IMR-90 (cell line): ENCODE results near the gene IQCC. TPM values are rescaled to one million over a fixed set of nuclear protein-coding genes. Genes with fewer than 3 reads are reported as not detected.
A peak's percentile ranks its signal among the peaks of the same experiment; 100 is the strongest.

Experiments used
- ATAC-seq: fragments of 200-7000 bp; cut with Tn5 transposase; 2 replicates; pipeline ENCODE4 v1.9.1; 2020; ENCODE audit warnings: low read depth, mild to moderate bottlenecking, moderate library complexity
- BruUV-seq: library from RNA; stranded (reverse); fragments of 400-500 nt; replicated peaks from 2 replicates; lab custom pipeline; 2021; lab: Mats Ljungman, UMichigan
- CTCF ChIA-PET: fragments of 300-600 bp; formaldehyde crosslinking; extraction: SDS; loops from one replicate; lab custom pipeline; 2021; ENCODE audit warnings: antibody characterized with exemption; lab: Yijun Ruan, JAX
- POLR2A ChIA-PET: fragments of 300-600 bp; sonication (Branson Sonifier 250); formaldehyde crosslinking; loops from one replicate; lab custom pipeline; 2022; ENCODE audit warnings: antibody characterized with exemption; ENCODE audit not compliant: unreplicated experiment; lab: Charles Lee
- DNase-seq: peaks from one replicate; pipeline ENCODE4 v3.0.0; 2013
- H2AFZ ChIP-seq: replicated peaks from 2 replicates; pipeline ENCODE3; 2013; ENCODE audit warnings: low read length, mild to moderate bottlenecking; ENCODE audit not compliant: poor library complexity
- H2AK5ac ChIP-seq: 2 replicates; pipeline ENCODE4 v1.6.1; 2013; ENCODE audit warnings: low read depth, low read length, inconsistent platforms
- H2AK9ac ChIP-seq: replicated peaks from 2 replicates; pipeline ENCODE3; 2013; ENCODE audit warnings: mild to moderate bottlenecking, low read depth, low read length, moderate library complexity; ENCODE audit not compliant: poor library complexity
- H2BK120ac ChIP-seq: 2 replicates; pipeline ENCODE4 v1.6.1; 2013; ENCODE audit warnings: low read depth, low read length, inconsistent platforms
- H2BK15ac ChIP-seq: 3 replicates; pipeline ENCODE4 v1.6.1; 2013; ENCODE audit warnings: low read depth, low read length, inconsistent platforms
- H2BK20ac ChIP-seq: 2 replicates; pipeline ENCODE4 v1.6.1; 2013; ENCODE audit warnings: low read depth, mild to moderate bottlenecking, inconsistent platforms, low read length, moderate library complexity
- H2BK5ac ChIP-seq: 2 replicates; pipeline ENCODE4 v1.6.1; 2013; ENCODE audit warnings: mild to moderate bottlenecking, low read depth, low read length, inconsistent platforms; ENCODE audit not compliant: poor library complexity, severe bottlenecking
- H3K14ac ChIP-seq: replicated peaks from 2 replicates; pipeline ENCODE4 v1.6.1; 2013; ENCODE audit warnings: low read depth, low read length, inconsistent platforms
- H3K18ac ChIP-seq: 2 replicates; pipeline ENCODE4 v1.6.1; 2013; ENCODE audit warnings: low read depth, low read length, control low read depth
- H3K23ac ChIP-seq: 2 replicates; pipeline ENCODE4 v1.6.1; 2013; ENCODE audit warnings: low read depth, low read length, inconsistent platforms
- H3K27ac ChIP-seq: 2 replicates; pipeline ENCODE4 v1.5.1; 2013; ENCODE audit warnings: mild to moderate bottlenecking, control low read depth, low read length; ENCODE audit not compliant: insufficient read depth
- H3K27me3 ChIP-seq: 2 replicates; pipeline ENCODE4 v1.6.1; 2013; ENCODE audit warnings: low read length; ENCODE audit not compliant: control insufficient read depth, insufficient read depth
- H3K36me3 ChIP-seq: 2 replicates; pipeline ENCODE4 v1.6.1; 2013; ENCODE audit warnings: low read length, mixed read lengths; ENCODE audit not compliant: control insufficient read depth, insufficient read depth
- H3K4ac ChIP-seq: 2 replicates; pipeline ENCODE4 v1.6.1; 2013; ENCODE audit warnings: low read depth, low read length, inconsistent platforms
- H3K4me1 ChIP-seq: 2 replicates; pipeline ENCODE4 v1.6.1; 2013; ENCODE audit warnings: low read length, mixed read lengths; ENCODE audit not compliant: control insufficient read depth, insufficient read depth
- H3K4me2 ChIP-seq: 2 replicates; pipeline ENCODE4 v1.6.1; 2013; ENCODE audit warnings: low read depth, mild to moderate bottlenecking, control low read depth, low read length, moderate library complexity
- H3K4me3 ChIP-seq: 2 replicates; pipeline ENCODE4 v1.5.1; 2013; ENCODE audit warnings: low read depth, mild to moderate bottlenecking, control low read depth, low read length, moderate library complexity; ENCODE audit not compliant: insufficient read depth
- H3K56ac ChIP-seq: 2 replicates; pipeline ENCODE4 v1.6.1; 2013; ENCODE audit warnings: low read length, inconsistent platforms; ENCODE audit not compliant: insufficient read depth; ENCODE audit errors: extremely low read depth
- H3K79me1 ChIP-seq, 2 experiments: 2 replicates each; pipeline ENCODE4 v1.6.1; 2013; ENCODE audit warnings: low read length in 2 of 2, inconsistent platforms in 1 of 2, low read depth in 1 of 2
- H3K9ac ChIP-seq: 2 replicates; pipeline ENCODE4 v1.6.1; 2013; ENCODE audit warnings: low read depth, low read length, control low read depth
- H3K9me1 ChIP-seq: 2 replicates; pipeline ENCODE4 v1.6.1; 2013; ENCODE audit warnings: low read length, inconsistent platforms; ENCODE audit not compliant: insufficient read depth
- H3K9me3 ChIP-seq: 2 replicates; pipeline ENCODE4 v1.6.1; 2013; ENCODE audit warnings: low read length; ENCODE audit not compliant: control insufficient read depth, insufficient read depth
- H4K20me1 ChIP-seq: 2 replicates; pipeline ENCODE4 v1.6.1; 2013; ENCODE audit warnings: low read length, inconsistent platforms; ENCODE audit not compliant: insufficient read depth
- H4K5ac ChIP-seq: 2 replicates; pipeline ENCODE4 v1.6.1; 2013; ENCODE audit warnings: mild to moderate bottlenecking, low read depth, low read length, control low read depth
- H4K8ac ChIP-seq, 2 experiments: 2 replicates each; pipeline ENCODE4 v1.6.1; 2013; ENCODE audit warnings: low read depth in 2 of 2, low read length in 2 of 2, control low read depth in 1 of 2, inconsistent platforms in 1 of 2
- H4K91ac ChIP-seq: 2 replicates; pipeline ENCODE4 v1.6.1; 2013; ENCODE audit warnings: low read depth, low read length, inconsistent platforms; ENCODE audit not compliant: insufficient read depth
- CEBPB ChIP-seq: IDR thresholded peaks from 2 replicates; pipeline ENCODE4 v1.6.1; 2012; ENCODE audit warnings: low read depth, low read length, improper control_type of control experiment
- CHD1 ChIP-seq: IDR thresholded peaks from 2 replicates; pipeline ENCODE4 v1.6.1; 2012; ENCODE audit warnings: low read depth, low read length, improper control_type of control experiment
- NFE2L2 ChIP-seq: fragments of 150-350 bp; IDR thresholded peaks from 2 replicates; pipeline ENCODE4 v1.6.1; 2016; ENCODE audit warnings: low read depth, mild to moderate bottlenecking, low read length
- RAD21 ChIP-seq: IDR thresholded peaks from 2 replicates; pipeline ENCODE4 v1.6.1; 2012; ENCODE audit warnings: low read length, improper control_type of control experiment
- RCOR1 ChIP-seq: IDR thresholded peaks from 2 replicates; pipeline ENCODE4 v1.6.1; 2012; ENCODE audit warnings: mild to moderate bottlenecking, low read length, improper control_type of control experiment; ENCODE audit not compliant: insufficient replicate concordance
- RFX5 ChIP-seq: IDR thresholded peaks from 2 replicates; pipeline ENCODE4 v1.8.0; 2012; ENCODE audit warnings: low read depth, mild to moderate bottlenecking, low read length, moderate library complexity
- WGBS, 2 experiments: methylation state at CpG; one replicate each; pipeline versions ENCODE4 v1.1.5 to v1.1.7; 2013; ENCODE audit warnings: missing lambda C conversion rate in 2 of 2; ENCODE audit not compliant: insufficient read length in 1 of 2; ENCODE audit errors: extremely low coverage in 2 of 2; 5-methylcytosine and 5-hydroxymethylcytosine counted together
- dilution Hi-C: fragments of 300-500 bp; cut with HindIII; formaldehyde crosslinking; loops from one replicate; pipeline ENCODE4 v1.14.3; 2018; ENCODE audit warnings: low sequenced_read_pairs; ENCODE audit not compliant: unreplicated experiment
- in situ Hi-C: fragments of 300-500 bp; cut with MboI; formaldehyde crosslinking; loops from 3 replicates; pipeline ENCODE4 v1.14.3; 2019; ENCODE audit warnings: low sequenced_read_pairs, inconsistent platforms, mixed read lengths
- intact Hi-C: fragments of 100-400 bp; cut with micrococcal nuclease; formaldehyde crosslinking; loops from 2 replicates; pipeline ENCODE4 v1.10.0; 2022
- polyA plus RNA-seq, 3 experiments: library from polyadenylated mRNA; depleted of rRNA; stranded (reverse); fragments of >200 nt; gene quantifications; 2 replicates each; pipeline ENCODE4 v1.2.3, GENCODE V29; 2012; ENCODE audit warnings: low replicate concordance in 1 of 3
- total RNA-seq: library from RNA; depleted of rRNA; stranded (reverse); fragments of >200 nt; gene quantifications from 2 replicates; pipeline ENCODE4 v1.2.3, GENCODE V29; 2012
- TF ChIP-seq, protein P1 (sequence below): fragments of 150-350 bp; IDR thresholded peaks from 2 replicates; pipeline ENCODE4 v1.6.1; 2016; ENCODE audit warnings: low read depth, mild to moderate bottlenecking, low read length, moderate library complexity, borderline replicate concordance
- TF ChIP-seq, protein P2 (sequence below): conservative IDR thresholded peaks from 2 replicates; pipeline ENCODE4 v1.5.1; 2012; ENCODE audit warnings: mild to moderate bottlenecking, low read depth, low read length, improper control_type of control experiment

IQCC gene
- total and polyA plus RNA-seq, 2 of the 4 experiments (the other 2 are of a cell fraction): 1.6 to 2.2 TPM

DNA sequence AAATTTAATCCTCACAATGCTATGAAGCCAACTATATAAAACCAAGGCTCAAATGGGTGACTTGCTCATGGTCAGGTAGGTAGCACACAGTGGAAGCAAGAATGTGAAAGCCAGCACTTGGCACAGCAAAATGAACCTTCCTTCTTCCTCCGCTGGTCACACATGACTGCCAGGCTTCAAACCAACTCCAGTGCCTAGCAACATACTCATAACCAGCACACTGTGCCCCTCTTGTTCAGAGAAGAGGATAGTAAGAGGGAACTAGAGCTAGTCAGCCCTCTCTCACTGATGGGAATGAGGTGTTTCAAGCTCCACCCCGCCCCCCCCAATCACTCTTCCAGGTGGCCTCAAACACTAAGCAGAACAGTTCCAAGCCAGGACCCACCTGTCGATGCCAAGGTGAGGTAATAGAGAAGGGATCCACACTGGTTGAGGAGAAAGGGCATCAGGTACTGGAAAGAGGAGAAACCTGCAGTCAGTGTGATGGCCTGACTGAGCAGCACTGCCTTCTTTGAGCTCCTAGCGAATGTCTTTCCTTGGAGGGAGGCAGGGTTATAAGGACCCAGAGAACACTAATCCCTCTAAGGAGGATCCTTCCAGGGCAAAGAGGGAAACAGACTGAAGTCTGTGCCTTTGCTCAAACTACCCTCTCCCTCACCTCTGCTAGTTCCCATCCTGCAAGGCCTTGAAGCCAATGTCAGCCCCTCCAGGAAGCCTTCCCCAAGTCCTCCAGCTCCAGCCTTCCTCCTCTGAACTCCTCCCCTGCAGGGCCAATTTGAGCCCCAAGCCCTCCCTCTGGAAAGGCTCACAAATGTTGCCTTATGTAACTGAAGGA is 15.5 kb downstream of the IQCC start:
- Histone ChIP-seq H3K4me3 (peak overlapping the region; percentile 84), H2BK20ac (no peak overlapping the region), H3K56ac (no peak overlapping the region), H4K91ac (0 out of 2 replicates have a peak overlapping the region, but pooled peaks have one; percentile 45), H2AK5ac (peak overlapping the region; percentile 1; the same call in 1 of the 2 replicates), H3K4me2 (peak overlapping the region; percentile 92), H3K79me1 (peaks cover 34 to 56% of the 10 kb centered on the region in 2 experiments), H3K27me3 (no peaks in the 10 kb centered on the region), H3K36me3 (peaks cover 36% of the 10 kb centered on the region), H3K9ac (peak overlapping the region; percentile 86), H3K27ac (peak overlapping the region; percentile 39), H3K23ac (peak overlapping the region; percentile 69; the same call in 1 of the 2 replicates), H2BK5ac (no peak overlapping the region), H2BK15ac (no peak overlapping the region), H4K8ac (peak overlapping the region; percentile 80 to 98; a peak in 3 of 4 replicates), H3K4me1 (peaks cover 12% of the 10 kb centered on the region), H2BK120ac (no peak overlapping the region), H3K9me1 (peaks cover 13% of the 10 kb centered on the region), H2AFZ (no peak overlapping the region), H4K20me1 (0 out of 2 replicates have a peak, but pooled peaks cover under 1% of the 10 kb centered on the region), H4K5ac (peak overlapping the region; percentile 50), H3K9me3 (no peaks in the 10 kb centered on the region), H2AK9ac (peak overlapping the region; percentile 83), H3K14ac (peak overlapping the region; percentile 77; the same call in 1 of the 2 replicates), H3K18ac (no peak overlapping the region), H3K4ac (peak overlapping the region; percentile 89)
- in situ Hi-C loops (no loop called here), intact Hi-C loops (loop anchor here (5.0 kb wide), 1 partner anchor 71 kb away; the partner anchor contains the start of gene HDAC1), dilution Hi-C loops (no loop called here)
- BruUV-seq: no TSS peak
- ChIA-PET CTCF (interaction anchor here (1.4 kb wide), 1 partner anchor 20 kb away, joined by 5 read pairs; no protein-coding TSS in a partner anchor), POLR2A (no interaction called here)
- TF ChIP-seq RCOR1: no peak
- TF ChIP-seq NFE2L2: no peak
- no peak for TF ChIP-seq CEBPB
- TF ChIP-seq, protein P1, sequence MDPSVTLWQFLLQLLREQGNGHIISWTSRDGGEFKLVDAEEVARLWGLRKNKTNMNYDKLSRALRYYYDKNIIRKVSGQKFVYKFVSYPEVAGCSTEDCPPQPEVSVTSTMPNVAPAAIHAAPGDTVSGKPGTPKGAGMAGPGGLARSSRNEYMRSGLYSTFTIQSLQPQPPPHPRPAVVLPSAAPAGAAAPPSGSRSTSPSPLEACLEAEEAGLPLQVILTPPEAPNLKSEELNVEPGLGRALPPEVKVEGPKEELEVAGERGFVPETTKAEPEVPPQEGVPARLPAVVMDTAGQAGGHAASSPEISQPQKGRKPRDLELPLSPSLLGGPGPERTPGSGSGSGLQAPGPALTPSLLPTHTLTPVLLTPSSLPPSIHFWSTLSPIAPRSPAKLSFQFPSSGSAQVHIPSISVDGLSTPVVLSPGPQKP: no peak
- no peak for TF ChIP-seq RAD21
- TF ChIP-seq, protein P2, sequence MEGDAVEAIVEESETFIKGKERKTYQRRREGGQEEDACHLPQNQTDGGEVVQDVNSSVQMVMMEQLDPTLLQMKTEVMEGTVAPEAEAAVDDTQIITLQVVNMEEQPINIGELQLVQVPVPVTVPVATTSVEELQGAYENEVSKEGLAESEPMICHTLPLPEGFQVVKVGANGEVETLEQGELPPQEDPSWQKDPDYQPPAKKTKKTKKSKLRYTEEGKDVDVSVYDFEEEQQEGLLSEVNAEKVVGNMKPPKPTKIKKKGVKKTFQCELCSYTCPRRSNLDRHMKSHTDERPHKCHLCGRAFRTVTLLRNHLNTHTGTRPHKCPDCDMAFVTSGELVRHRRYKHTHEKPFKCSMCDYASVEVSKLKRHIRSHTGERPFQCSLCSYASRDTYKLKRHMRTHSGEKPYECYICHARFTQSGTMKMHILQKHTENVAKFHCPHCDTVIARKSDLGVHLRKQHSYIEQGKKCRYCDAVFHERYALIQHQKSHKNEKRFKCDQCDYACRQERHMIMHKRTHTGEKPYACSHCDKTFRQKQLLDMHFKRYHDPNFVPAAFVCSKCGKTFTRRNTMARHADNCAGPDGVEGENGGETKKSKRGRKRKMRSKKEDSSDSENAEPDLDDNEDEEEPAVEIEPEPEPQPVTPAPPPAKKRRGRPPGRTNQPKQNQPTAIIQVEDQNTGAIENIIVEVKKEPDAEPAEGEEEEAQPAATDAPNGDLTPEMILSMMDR: no peak
- no peak for TF ChIP-seq CHD1
- no peak for TF ChIP-seq RFX5
- no peak for DNase-seq
- ATAC-seq: no peak
- WGBS, 2 experiments: no CpG with 5 or more reads among the region's 4 CpGs
